HCT116 (cell line): ENCODE measurements around the gene DENND1A.

Experiments used
- ATF3 ChIP-seq: IDR thresholded peaks from 2 replicates; pipeline ENCODE4 v1.6.1; 2012
- CBX3 ChIP-seq: IDR thresholded peaks from 2 replicates; pipeline ENCODE4 v1.6.1; 2012; ENCODE audit warnings: low read depth
- CTCF ChIP-seq, 3 experiments: fragments of 200-600 bp in 1 of 3; sonication (generic) in 1 of 3; IDR thresholded peaks in 2 of 3; conservative IDR thresholded peaks in 1 of 3; 2 replicates each; pipeline ENCODE4 v1.5.1; 2012 to 2017; ENCODE audit warnings: low read depth in 2 of 3, low read length in 2 of 3, antibody characterized with exemption in 1 of 3, borderline replicate concordance in 1 of 3, control low read depth in 1 of 3, mild to moderate bottlenecking in 1 of 3, mixed read lengths in 1 of 3, mixed run types in 1 of 3, moderate library complexity in 1 of 3; ENCODE audit not compliant: insufficient read depth in 1 of 3
- EZH2 ChIP-seq: fragments of 200-600 bp; sonication (generic); IDR thresholded peaks from 2 replicates; pipeline ENCODE4 v1.6.1; 2017; ENCODE audit warnings: antibody characterized with exemption, mixed run types
- EZH2phosphoT487 ChIP-seq: fragments of 200-600 bp; IDR thresholded peaks from 2 replicates; pipeline ENCODE4 v1.6.1; 2018; ENCODE audit warnings: antibody characterized with exemption, borderline replicate concordance
- FOSL1 ChIP-seq: IDR thresholded peaks from 2 replicates; pipeline ENCODE4 v1.6.1; 2012; ENCODE audit warnings: low read depth
- JUND ChIP-seq: IDR thresholded peaks from 2 replicates; pipeline ENCODE4 v1.6.1; 2012
- POLR2A ChIP-seq: IDR thresholded peaks from 2 replicates; pipeline ENCODE4 v1.7.0; 2011; ENCODE audit warnings: borderline replicate concordance; ENCODE audit not compliant: insufficient read depth, insufficient read length; ENCODE audit errors: extremely low read depth
- POLR2AphosphoS5 ChIP-seq: IDR thresholded peaks from 2 replicates; pipeline ENCODE4 v1.6.1; 2011; ENCODE audit warnings: mild to moderate bottlenecking, low read depth, low read length, moderate library complexity
- RAD21 ChIP-seq: IDR thresholded peaks from 2 replicates; pipeline ENCODE4 v1.6.1; 2012; ENCODE audit warnings: low read depth, mild to moderate bottlenecking
- REST ChIP-seq: IDR thresholded peaks from 2 replicates; pipeline ENCODE4 v1.6.1; 2012; ENCODE audit warnings: low read depth
- YY1 ChIP-seq: IDR thresholded peaks from 2 replicates; pipeline ENCODE4 v1.6.1; 2011; ENCODE audit warnings: low read length, low read depth, moderate library complexity, mild to moderate bottlenecking; ENCODE audit not compliant: insufficient replicate concordance; ENCODE audit errors: extremely low read depth
- ZBTB33 ChIP-seq: IDR thresholded peaks from 2 replicates; pipeline ENCODE4 v1.6.1; 2011; ENCODE audit warnings: mild to moderate bottlenecking, low read length, moderate library complexity; ENCODE audit not compliant: insufficient replicate concordance; ENCODE audit errors: extremely low read depth
- ZNF274 ChIP-seq: fragments of 200-500 bp; sonication (Bioruptor generic); IDR thresholded peaks from 2 replicates; pipeline ENCODE4 v1.6.1; 2014; ENCODE audit warnings: mild to moderate bottlenecking, low read depth, low read length, inconsistent platforms

- no peak for TF ChIP-seq REST
- TF ChIP-seq CTCF (IDR thresholded peaks at IDR 0.05 in 2 of 3, conservative IDR thresholded peaks at IDR 0.05 in 1 of 3; ENCODE audit: borderline replicate concordance in 1 of 3, insufficient read depth in 1 of 3, low read depth in 2 of 3, low read length in 2 of 3): no peak
- TF ChIP-seq EZH2phosphoT487: no peak
- TF ChIP-seq JUND: no peak
- TF ChIP-seq ZBTB33: no peak
- TF ChIP-seq POLR2A: no peak
- TF ChIP-seq POLR2AphosphoS5: no peak
- no peak for TF ChIP-seq ATF3
- TF ChIP-seq CBX3: no peak
- no peak for TF ChIP-seq YY1
- TF ChIP-seq ZNF274: no peak
- TF ChIP-seq EZH2: no peak
- TF ChIP-seq FOSL1: no peak
- no peak for TF ChIP-seq RAD21
Observed at GRCh38 chr9:123484130-123484529, 445.8 kb downstream of the DENND1A start.
